Germinal center (tissue), 1 donor: ENCODE data around the gene NCKIPSD.

Experiments
- DNase-seq: peaks from one replicate; pipeline ENCODE4 v3.0.0; 2012; ENCODE audit warnings: mixed read lengths, low spot score

NCKIPSD gene

DNA sequence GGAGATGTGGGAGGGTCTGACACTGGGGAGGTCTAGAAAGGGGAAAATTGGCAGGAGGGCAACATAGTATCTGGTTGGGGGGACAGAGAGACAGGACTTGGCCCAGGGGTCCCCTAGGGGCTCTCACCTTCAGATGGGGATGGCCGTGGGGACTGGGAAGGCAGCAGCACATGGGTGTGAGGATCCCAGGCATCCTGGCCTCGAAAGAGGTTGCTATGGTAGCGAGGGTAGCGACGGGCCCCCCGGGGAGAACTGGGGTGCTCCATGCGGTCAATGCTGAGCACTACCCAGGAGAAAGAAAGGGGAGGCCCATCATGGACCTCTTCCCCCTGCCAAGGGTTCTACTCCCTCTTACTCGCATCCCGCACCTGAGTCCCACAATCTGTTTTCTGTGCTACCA lies 38.0 kb downstream of the NCKIPSD start:
- DNase-seq, result no peak

DNA sequence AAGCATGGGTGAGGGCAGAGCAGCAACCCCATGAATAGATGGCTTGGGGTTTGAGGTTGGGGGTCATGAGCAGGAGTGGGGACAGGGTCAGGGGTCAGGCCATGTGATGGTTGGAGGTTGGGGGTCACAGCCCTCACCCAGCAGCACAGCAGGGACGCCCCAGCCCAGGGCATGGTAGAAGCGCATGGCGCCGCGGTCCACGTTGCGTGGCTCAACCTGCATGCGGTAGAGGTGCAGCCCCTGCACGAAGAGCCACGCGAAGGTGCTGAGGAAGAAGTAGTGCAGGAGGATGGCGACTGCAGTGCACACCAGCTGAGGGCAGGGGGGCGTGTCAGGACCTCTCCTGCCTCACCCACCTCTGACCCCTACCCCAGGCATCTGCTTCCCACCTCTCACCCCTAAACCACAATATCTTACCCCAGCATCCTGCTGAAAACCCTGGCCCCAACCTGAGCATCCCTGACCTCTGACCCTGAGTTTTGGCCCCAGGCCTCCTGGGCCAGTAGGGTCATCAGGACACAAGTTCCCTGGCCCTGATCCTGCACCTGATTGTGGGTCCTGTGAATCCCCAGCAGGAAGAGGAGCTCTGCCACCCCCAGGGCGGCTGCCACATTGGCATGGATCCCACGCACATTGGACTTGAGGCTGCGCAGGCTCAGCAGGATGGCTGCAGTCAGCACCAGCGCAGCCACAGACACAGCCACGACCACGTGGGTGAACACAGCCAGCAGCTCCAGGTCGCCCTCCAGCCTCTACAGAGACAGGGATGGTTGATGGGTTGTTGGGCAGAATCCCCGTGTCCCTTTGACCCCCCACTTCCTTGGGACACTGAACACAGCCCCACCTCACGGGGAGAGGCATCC lies 40.6 kb downstream of the NCKIPSD start:
- no peak for DNase-seq

DNA sequence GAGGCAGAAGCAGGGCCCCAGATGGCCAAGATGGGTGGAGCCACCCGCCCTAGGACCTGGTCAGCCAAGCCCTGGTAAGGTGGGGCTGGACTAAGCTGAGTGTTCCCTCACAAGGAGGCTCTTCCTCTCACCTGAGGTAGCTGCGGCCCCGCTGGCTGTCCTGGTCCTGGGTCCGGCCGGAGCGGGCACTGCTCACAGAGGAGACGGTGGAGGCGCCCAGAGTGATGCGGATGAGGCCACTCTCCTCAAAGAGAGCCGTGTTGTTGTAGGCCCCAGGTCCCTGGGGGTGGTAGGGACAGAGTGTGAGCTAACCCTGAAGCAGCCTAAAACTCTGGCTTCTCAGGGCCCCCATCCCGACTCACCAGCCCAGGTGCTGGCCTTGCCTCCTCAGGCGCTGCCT lies 43.1 kb downstream of the NCKIPSD start:
- no peak for DNase-seq

DNA sequence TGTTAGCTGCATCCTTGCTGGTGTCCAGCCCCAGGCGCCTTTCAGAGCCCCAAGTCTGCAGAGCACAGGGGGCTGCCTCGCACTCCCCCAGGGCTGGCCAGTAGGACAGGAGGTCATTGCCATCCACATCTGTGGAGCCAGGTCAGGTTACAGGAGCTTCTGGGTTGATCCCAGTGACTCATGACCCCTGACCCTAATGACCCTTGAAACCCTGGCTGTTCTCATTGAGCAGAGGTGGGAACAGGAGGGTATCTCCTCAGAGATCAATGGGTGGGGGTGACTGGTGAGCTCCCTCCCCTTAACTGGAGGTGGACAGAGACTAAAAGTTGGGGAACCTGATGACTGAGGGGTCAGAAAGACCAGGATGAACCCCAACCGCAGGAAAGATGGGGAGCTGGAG lies 44.3 kb downstream of the NCKIPSD start:
- no peak for DNase-seq

DNA sequence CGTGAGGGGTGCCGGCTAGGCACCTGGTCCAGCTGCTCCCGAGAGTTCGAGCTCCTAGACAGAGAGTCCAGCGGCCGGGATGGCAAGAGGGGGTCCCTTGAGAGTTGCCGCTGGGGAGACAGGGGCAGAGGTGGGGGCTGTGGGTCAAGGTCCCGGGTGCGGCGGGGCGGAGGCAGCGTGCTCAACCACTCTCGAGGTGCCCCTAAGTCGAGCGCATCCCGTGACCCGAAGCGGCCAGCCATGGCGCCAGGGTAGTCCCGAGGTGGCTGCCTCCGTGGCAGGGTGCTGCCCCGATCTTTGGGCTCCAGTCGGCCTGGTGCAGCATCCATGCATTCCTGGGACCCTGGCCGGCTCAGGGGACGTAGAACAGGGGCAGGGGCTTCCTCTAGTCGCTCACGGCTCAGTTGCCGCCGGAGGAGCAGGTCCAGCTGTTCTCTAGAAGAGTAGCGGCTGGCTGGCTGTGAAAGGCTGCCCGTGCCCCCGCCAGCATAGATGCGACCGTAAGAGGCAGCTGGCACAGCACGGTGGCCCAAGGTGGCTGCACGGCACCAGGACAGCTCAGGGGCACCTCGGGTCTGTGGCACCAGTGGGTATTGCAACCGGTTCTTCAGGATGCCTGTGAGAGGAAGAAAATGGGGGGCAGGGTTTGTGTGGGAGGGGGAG lies 45.6 kb downstream of the NCKIPSD start:
- DNase-seq, result no peak

DNA sequence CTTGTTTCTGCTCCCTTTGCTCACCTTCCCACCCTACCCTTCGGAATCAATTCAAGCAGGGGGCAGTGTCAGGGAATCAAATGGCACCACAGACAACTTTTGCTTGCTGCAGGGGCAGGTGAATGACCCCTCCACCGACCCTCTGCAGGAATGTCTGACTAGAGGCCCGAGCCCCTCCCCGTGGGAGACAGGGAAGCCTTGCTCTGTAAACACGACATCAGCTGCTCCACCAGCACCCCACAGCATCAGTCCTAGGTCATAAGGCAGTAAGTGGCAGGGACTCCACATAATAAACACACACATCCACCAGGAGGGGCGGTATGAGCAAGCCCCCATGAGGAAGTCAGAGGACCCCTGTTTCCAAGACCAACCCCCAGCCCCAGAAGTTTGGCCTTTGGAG lies 48.4 kb downstream of the NCKIPSD start:
- DNase-seq, result no peak

DNA sequence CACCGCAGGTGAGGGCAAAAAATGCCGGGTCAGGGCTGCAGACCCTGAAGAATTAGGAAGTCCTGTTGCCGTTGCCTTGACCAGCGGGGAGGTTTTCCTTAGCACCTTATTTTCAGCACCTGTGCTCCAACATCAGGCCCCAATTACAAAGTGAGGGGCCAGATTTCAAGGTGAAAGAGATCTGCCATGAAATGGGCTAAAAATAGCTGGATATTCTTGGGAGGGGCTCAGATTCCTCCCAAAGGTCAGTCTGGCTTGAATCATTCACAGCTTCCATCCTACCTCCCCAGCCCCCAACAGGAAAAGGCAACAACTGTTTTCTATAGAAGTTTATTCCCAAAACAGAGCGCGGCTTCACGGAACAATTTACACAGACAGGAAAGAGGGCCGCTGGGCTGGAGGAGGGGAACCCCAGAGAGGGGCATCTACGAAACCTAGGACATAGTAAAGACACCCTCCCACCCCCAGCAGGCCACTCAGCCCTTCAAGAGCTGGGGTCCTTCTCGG lies 49.5 kb downstream of the NCKIPSD start:
- no peak for DNase-seq

DNA sequence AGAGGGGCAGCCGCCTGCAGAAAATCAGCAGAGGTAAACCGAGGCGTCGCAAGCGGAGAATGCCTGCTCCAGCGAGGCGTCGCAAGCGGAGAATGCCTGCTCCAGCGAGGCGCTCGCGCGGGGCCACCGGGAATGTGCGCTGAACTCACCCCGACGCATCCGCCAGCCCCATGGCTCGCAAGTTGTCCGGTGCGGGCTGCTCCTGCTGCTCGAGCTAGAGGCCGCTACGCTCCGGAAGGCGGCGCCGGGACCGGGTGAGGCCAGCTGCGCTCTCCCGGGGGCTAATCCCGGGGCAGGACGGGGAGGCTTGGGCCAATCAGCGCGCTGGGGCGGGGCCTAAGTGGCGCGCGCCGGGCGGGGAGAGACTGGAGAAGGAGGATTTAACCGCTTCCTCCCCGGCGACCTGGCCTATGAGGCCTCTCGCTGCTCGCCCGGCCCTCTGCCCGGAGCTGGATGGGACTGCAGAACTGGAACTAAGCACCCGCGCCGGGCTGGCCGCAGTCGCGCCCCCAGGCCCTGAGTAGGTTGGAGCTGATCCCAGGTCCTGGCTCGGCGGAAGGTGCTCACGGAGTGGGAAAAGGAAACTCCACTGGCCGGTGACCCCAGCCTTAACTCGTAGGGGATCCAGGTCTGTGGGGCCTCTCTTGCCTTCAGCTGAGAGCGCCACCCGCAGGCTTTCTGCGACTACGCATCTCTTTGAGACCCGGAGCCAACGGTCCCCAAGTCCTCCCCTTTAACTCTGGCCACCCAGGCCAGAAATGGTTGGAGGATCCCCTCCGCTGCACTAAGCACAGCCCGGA lies 50.3 kb downstream of the NCKIPSD start, which contains the start of gene SLC26A6:
Gene SLC26A6 (minus strand): TSS at position 240 of the 800 bp plus-strand sequence. CDS start 68 bp downstream, at position 172.
- peak; percentile 99 for DNase-seq

DNA sequence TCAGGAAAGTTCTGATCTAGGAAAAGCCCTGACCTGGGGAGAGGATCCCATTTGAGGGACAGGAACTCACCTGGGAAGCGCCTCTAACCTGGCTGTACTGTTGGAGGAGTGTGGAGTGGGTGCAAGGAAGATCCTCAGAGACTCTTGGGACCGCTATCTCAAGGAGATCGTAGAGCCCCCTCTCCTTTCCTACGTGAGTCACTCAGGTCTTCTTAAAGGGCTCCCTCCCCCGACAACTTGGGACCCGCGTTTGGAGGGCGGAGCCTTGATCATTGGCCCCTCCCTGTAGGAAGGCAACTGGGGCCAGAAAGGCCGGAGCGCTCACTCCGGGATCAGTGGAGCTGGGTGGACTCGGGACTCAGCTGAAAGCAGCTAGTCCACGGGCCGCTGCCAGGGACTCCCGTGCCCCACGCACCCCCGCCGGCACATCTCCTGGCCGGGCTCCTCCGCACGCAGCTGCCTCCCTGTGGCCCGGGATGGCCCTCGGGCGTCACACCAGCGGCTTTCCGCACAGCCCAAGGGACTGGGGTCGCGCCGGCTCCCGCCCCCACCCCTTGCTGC lies 51.0 kb downstream of the NCKIPSD start:
- peak; percentile 64 for DNase-seq

DNA sequence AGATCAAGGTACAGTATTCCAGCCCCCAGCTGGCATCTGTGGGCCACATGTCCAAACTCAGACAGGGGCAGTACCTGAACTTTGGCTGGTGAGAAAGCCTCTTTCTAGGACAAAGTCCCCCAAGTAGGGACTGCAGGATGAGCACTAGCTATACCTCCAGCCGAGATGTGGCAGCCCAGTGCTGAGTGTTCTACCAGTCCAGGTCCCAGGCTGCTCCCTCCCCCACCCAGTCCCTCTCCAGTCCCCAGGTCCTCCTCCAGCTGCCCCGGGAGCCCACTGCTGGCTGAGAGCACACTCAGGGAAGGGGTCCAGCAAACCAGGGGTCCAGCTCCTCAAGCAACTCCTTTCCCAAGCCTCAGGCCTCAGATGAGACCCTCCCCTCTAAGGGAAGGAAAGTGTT lies 52.0 kb downstream of the NCKIPSD start:
- DNase-seq, result no peak

DNA sequence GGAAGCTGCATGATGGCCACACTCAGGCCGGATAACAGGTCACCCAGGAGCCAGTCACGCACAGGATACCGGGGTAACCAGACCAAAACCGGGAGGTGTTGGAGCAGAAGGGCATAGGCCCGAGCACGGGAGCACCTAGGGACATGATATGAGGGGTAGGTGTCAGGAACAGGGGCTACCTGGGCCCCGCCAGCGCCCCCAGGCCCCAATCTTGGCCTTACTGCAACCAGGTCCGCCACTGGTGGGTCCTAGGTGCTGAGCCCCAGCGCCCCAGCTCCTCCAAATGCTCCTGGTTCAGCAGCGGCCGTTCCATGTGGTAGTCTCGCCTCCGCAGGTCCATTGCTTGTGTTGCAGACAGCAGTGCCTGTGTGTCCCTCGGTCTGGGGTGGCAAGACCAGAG lies 52.5 kb downstream of the NCKIPSD start:
- DNase-seq, result no peak

DNA sequence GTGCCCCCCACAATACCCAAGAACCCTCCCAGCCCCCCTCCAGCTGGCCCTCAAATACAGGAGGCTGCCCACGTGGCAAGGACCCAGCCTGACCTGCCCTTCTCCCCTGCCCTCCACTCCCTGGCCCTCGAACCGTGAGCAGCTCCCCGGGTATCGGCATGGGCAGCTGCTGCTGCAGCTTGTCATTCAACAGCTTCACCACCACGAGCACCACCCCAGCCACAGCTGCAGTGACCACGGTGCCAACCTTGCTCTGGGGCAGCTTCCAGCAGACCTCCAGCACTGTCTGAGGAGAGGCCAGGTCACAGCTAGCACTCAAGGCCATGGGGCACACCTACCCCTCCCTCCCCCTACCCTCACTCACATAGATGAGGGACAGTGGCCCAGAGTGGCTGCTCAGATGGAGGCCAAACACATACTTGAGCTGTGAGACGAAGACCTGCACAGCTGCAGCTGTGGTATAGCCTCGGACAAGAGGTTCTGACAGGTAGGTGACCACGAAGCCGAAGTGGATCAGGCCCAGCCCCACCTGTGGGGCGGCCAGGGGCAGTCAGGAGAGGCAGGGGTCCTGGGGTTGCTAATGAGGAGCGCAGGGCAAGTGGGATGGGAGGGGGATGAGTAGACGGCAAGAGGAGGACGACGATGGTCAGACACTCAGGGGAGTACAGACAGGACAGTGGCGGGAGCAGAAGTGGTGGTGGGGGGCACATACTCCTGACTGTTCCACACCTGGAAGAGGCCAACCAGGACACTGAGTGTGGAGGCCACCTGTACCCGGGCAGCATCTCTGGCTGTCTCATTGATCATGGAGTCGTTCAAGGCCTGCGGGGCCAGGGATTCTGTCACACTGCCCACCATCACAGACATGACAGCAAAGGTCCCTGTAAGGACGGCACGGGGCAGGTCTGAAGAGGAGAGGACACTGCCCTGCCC lies 53.9 kb downstream of the NCKIPSD start:
- DNase-seq, result no peak

DNA sequence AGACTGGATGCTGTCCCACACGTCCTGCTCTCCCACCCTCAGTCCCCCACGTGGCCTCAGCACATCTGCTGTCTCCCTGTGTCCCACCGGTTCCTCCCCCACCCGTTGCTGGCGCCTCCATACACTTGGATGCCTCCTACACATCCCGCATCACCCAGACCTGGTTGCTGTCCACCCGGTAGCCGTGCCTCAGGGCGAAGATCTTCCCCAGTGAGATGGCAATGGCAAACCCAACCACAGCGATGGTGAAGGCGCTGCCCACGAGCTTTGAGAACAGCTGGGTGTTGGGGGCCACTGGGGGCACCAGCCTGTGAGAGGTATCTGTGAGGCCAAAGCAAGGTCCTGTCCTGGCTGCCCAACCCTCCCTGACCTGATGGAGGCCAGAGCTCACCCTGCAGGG lies 54.9 kb downstream of the NCKIPSD start:
- no peak for DNase-seq

DNA sequence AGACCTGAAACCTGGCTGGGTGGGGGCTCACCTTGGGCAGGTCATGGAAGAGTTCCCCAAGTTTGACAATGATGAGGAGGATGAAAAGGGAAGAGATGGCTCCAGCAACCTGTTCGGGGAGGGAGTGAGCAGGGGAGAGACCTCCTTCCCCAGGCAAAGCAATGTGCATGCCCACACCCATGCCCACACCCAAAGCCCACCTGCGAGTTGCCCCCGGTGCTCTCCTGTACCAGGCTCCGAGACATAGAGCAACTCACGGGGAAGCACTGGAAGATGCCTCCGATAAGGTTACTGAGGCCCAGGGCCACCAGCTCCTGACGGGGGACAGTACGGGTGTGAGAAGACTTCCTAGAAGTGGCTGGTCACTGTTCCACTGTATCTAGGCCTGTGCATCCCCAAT lies 55.3 kb downstream of the NCKIPSD start:
- DNase-seq, result no peak

DNA sequence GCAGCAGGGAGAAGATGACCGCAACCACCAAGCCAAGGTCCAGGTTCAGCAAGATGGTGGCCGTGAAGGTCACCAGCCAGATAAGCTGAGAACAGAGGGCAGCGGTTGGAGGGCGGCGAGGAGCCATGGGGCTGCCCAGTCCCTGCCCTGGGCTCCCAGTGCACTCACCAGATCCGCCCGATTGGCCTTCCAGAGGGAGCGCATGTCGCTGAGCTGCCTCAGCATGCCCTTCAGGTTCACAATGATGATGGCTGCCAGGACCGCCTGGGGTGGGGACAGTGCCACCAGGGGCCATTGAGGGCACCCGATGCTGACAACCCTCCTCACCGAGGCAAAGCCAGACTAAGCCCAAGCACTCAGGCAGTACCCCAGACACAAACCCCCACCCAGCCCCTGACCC lies 55.8 kb downstream of the NCKIPSD start:
- DNase-seq, result no peak

DNA sequence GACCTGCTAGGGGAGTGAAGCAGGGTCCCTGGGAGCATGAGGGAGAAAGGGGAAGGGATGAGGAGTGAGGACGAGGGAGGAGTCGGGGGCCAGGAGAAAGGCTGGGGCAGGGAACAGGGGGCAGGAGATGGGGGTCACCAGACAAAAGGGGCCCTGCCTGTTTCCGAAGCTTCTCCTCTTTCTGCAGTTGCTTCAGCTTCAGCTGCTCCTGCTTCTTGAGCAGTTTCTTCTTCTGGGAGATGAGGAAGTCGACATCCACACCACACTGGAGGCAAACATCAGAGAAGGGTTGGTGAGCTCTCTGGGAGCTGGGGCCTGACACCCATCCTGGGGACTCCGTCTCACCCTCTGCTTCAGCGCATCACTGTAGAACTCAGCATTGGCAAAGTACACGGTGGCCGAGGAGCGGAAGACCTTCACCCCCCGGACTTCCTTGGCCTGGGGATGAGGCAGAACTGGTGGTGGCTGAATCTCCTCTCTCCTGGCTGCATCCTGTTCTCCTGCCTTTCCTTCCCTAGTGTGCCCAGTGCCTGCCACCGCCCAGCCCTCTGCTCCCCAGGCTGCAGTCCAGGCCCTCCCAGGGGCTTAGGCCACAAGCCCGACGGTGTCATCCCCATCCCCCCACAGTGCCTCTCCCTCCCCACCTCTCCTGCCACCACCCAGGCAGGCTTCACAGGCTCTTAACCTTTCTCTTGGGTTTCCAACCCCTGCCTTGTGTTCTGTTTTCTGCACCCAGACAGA lies 57.3 kb downstream of the NCKIPSD start:
- no peak for DNase-seq

DNA sequence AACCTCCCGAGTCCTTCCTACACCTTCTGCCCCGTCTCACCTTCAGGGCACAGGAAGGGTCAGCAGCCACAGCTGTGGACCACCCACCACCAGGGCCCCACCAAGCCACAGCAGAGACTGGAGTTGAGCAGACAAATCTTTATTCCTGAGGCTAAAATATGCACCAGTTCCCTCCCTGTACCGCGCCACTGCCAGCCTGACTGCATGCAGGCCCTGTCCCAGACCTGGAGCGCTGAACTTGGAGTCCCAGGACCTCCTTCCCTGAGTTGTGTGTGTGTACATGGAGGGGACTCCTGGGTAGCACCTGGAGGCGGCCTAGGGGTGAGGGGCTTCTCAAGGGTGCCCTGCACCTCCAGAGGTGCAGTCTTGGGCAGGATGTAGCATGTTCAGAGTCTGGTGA lies 60.1 kb downstream of the NCKIPSD start:
- DNase-seq, result no peak

DNA sequence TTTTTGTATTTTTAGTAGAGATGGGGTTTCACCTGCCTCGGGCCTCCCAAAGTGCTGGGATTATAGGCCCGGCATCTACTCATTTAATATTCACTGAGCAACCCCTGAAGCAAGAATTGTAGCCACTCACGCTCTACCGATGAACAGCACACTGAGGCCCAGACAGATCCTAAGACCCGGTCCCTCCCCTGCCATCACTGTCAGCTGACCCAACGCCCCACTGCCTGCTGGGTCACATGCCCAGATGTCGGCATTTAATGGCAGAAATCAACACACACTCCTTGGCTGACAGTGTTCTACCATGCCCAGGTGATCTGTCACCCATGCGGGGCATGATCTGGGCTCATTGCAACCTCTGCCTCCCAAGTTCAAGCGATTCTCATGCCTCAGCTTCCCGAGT lies 60.9 kb downstream of the NCKIPSD start:
- no peak for DNase-seq

DNA sequence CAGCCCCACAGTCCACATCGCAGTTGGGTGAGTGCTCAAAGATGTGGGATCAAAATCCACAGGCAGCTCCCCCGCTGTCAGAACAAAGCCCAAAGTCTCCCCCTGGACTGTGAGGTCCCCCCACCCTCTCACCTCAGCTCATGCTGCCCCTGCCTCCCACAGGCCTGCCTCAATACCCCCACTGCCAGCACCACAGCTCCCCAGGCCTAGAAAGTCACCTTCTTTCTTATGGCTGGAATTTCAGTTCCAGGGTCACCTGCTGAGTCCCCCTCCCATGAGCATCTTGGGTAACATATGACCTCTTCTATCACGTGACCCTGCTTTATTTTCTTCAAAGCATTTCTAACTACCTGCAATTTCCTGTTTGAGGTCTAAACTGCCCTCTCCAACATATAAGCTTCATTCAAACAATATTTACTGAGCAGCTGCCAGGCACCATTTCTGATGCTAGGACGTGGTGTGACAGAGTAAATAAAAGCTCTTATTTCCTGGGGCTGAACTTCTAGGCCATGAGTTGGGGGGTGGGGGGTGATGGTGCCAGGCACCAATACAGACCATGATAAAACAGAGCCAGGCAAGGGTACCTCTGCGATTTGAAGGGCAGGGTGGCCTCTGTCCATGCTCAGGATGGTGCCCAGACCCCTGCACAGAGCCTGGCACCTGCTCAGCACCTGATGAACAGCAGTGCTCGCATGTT lies 61.7 kb downstream of the NCKIPSD start:
- no peak for DNase-seq
